ENCODE data around the gene AWAT2.

The AWAT2 gene

DNA sequence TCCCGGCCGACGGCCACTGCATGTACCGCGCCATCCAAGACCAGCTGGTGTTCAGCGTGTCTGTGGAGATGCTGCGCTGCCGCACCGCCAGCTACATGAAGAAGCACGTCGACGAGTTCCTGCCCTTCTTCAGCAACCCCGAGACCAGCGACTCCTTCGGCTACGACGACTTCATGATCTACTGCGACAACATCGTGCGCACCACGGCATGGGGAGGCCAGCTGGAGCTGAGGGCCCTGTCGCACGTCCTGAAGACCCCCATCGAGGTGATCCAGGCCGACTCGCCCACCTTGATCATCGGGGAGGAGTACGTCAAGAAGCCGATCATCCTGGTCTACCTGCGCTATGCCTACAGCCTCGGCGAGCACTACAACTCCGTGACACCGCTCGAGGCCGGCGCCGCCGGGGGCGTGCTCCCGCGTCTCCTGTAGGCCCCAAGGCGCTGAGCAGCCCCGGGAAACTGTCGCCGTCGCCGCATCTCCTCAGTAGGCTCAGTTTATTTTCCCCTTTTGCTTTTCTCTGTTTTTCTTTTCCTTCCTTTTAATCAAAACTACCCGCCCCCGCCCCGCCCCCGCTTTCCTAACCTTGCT lies 13.3 kb upstream of the AWAT2 start:
- Histone ChIP-seq H3K36me3 (ENCODE audit: insufficient read depth, low read length) (no peaks in the 10 kb centered on the region), H3K27me3 (ENCODE audit: control insufficient read depth, insufficient read depth, low read length) (no peaks in the 10 kb centered on the region), H3K4me1 (ENCODE audit: control insufficient read depth, insufficient read depth, low read length) (no peaks in the 10 kb centered on the region), H3K4me2 (ENCODE audit: low read length) (no peak overlapping the region), H3K9me3 (replicated peaks; ENCODE audit: low read length) (peaks cover 8% of the 10 kb centered on the region), H3K4me3 (ENCODE audit: low read length) (no peak overlapping the region), H3K9ac (ENCODE audit: low read depth, low read length) (no peak overlapping the region)

DNA sequence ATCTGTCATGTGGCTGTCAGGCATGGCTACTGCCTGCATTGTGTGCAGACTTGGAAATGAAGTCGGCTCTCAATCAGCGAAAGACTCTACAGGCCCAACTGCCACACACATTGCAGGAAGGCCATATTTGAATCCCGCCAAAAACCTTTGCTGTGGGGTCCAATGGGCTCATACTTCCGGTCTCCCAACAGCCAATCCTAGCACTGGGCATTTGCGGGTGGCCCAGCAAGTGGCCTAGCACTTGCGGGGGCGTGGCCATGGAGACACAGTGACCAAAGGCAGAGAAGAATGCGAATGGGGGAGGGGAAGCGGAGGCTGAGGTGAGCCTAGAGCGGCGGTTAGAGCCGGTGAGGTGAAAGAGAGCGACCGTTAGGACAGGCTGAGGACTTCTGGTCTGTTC lies 12.3 kb upstream of the AWAT2 start, which contains the start of gene OTUD6A:
Gene OTUD6A, plus strand, starts transcription at position 382 of the 400 bp plus-strand sequence. CDS start 68 bp downstream, outside the sequence.
- no peak within 1 kb of the TSS for H3K4me3 ChIP-seq (ENCODE audit: low read length)
- no peaks in the 10 kb centered on the region for H3K27me3 ChIP-seq (ENCODE audit: control insufficient read depth, insufficient read depth, low read length)
- H3K4me2 ChIP-seq (ENCODE audit: low read length): no peak within 1 kb of the TSS
- H3K9me3 ChIP-seq (replicated peaks; ENCODE audit: low read length): peaks cover 8% of the 10 kb centered on the region
- H3K4me1 ChIP-seq (ENCODE audit: control insufficient read depth, insufficient read depth, low read length): no peaks in the 10 kb centered on the region
- no peaks in the 10 kb centered on the region for H3K36me3 ChIP-seq (ENCODE audit: insufficient read depth, low read length)
- H3K9ac ChIP-seq (ENCODE audit: low read depth, low read length): no peak within 1 kb of the TSS

DNA sequence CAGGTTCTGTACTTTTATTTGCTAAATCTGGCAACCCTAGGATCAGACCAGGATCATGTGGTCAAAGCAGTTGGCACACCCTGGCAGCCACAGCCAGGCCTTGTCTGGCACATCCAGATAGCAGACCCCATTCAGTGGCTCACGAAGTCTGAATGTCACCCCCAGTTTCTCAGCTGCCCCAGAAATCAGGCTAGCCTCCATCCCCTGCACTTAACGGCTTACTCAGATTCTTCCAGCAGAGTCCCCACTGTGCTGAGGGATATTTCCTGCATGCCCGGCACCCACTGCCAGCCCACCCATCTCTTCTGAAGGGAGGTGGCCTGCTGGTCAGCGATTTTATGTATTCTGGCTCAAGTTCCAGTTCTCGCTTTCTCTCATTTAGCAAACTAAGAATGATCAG lies 4.7 kb upstream of the AWAT2 start:
- Histone ChIP-seq H3K4me1 (ENCODE audit: control insufficient read depth, insufficient read depth, low read length) (no peaks in the 10 kb centered on the region), H3K4me3 (ENCODE audit: low read length) (no peak overlapping the region), H3K4me2 (ENCODE audit: low read length) (no peak overlapping the region), H3K36me3 (ENCODE audit: insufficient read depth, low read length) (no peaks in the 10 kb centered on the region), H3K27me3 (ENCODE audit: control insufficient read depth, insufficient read depth, low read length) (no peaks in the 10 kb centered on the region), H3K9ac (ENCODE audit: low read depth, low read length) (no peak overlapping the region), H3K9me3 (replicated peaks; ENCODE audit: low read length) (no peaks in the 10 kb centered on the region)

- Histone ChIP-seq H3K36me3 (ENCODE audit: insufficient read depth, low read length) (no peaks in the 10 kb centered on the region), H3K4me2 (ENCODE audit: low read length) (no peak overlapping the region), H3K27me3 (ENCODE audit: control insufficient read depth, insufficient read depth, low read length) (no peaks in the 10 kb centered on the region), H3K9ac (ENCODE audit: low read depth, low read length) (no peak overlapping the region), H3K4me3 (ENCODE audit: low read length) (no peak overlapping the region), H3K9me3 (replicated peaks; ENCODE audit: low read length) (no peaks in the 10 kb centered on the region), H3K4me1 (ENCODE audit: control insufficient read depth, insufficient read depth, low read length) (no peaks in the 10 kb centered on the region)
These were observed 3.3 kb upstream of the AWAT2 start for GRCh38 chrX:70052895-70053615.

DNA sequence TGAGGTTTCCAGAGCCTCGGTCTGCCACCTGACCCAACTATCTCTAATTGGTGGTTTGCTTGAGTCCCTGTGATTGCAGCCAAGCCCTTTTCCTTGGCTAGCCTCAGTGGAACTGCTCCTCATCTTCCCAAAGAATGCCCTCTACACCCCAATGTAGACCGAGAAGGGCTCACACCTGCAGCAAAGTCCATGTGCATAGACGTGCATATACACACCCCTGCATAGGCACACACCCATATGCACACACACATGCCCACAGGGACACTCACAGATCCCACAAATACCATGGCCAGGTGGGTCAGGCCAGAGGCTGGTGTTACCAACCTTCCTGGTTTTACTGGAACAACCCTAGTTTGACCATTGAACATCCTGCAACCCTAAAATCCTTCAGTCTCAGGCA lies 332 bp downstream of the AWAT2 start:
- Histone ChIP-seq H3K9me3 (replicated peaks; ENCODE audit: low read length) (no peaks in the 10 kb centered on the region), H3K4me2 (ENCODE audit: low read length) (no peak overlapping the region), H3K4me3 (ENCODE audit: low read length) (no peak overlapping the region), H3K36me3 (ENCODE audit: insufficient read depth, low read length) (no peaks in the 10 kb centered on the region), H3K27me3 (ENCODE audit: control insufficient read depth, insufficient read depth, low read length) (no peaks in the 10 kb centered on the region), H3K9ac (ENCODE audit: low read depth, low read length) (no peak overlapping the region), H3K4me1 (ENCODE audit: control insufficient read depth, insufficient read depth, low read length) (peaks cover 21% of the 10 kb centered on the region)

DNA sequence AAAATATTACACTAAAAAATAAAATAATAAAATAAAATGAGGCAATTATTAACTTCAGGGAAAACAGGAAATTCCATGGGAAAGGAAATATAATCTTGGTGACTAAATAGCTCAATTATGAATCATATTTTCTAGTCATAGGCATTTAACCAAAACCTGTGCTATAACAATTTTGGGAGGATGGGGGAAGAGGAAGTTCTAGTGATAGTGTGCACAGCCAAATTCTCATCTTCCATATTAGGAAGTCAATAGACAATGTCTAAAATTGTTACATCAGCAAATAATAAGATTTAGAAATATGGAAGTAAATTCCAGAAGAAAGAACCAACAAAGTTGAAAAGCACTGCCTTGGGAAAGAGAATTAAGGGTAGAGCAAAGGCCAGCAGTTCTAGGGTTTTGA lies 2.8 kb downstream of the AWAT2 start:
- Histone ChIP-seq H3K9ac (ENCODE audit: low read depth, low read length) (peak overlapping the region; percentile 36), H3K4me3 (ENCODE audit: low read length) (no peak overlapping the region), H3K36me3 (ENCODE audit: insufficient read depth, low read length) (no peaks in the 10 kb centered on the region), H3K27me3 (ENCODE audit: control insufficient read depth, insufficient read depth, low read length) (no peaks in the 10 kb centered on the region), H3K4me2 (ENCODE audit: low read length) (no peak overlapping the region), H3K4me1 (ENCODE audit: control insufficient read depth, insufficient read depth, low read length) (peaks cover 23% of the 10 kb centered on the region), H3K9me3 (replicated peaks; ENCODE audit: low read length) (no peaks in the 10 kb centered on the region)

- no peak overlapping the region for H3K4me3 ChIP-seq (ENCODE audit: low read length)
- H3K9ac ChIP-seq (ENCODE audit: low read depth, low read length): no peak overlapping the region
- peaks cover 23% of the 10 kb centered on the region for H3K4me1 ChIP-seq (ENCODE audit: control insufficient read depth, insufficient read depth, low read length)
These were observed 5.0 kb downstream of the AWAT2 start for GRCh38 chrX:70044541-70045245.

DNA sequence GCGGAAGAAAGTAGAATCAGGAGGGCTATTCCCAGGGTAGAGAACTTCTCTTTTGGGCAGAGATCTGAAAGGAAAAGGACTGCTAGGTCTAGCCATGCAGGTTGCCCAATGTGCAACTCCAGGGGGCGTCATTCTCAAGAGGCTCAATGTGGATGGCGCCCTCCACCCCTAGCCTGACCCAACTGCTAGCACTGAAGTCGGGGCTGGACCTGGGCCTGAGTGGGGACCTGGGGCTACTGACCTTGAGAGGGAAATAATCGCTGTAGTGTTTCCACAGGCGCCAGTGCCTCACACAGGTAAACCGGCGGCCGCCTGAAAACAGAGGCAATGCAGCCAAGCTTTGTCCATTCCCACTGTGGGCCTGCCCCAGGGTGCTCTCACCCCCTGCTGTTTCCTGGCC lies 6.1 kb downstream of the AWAT2 start:
- Histone ChIP-seq H3K9me3 (replicated peaks; ENCODE audit: low read length) (no peaks in the 10 kb centered on the region), H3K9ac (ENCODE audit: low read depth, low read length) (no peak overlapping the region), H3K36me3 (ENCODE audit: insufficient read depth, low read length) (no peaks in the 10 kb centered on the region), H3K4me1 (ENCODE audit: control insufficient read depth, insufficient read depth, low read length) (peaks cover 23% of the 10 kb centered on the region), H3K27me3 (ENCODE audit: control insufficient read depth, insufficient read depth, low read length) (no peaks in the 10 kb centered on the region), H3K4me3 (ENCODE audit: low read length) (no peak overlapping the region), H3K4me2 (ENCODE audit: low read length) (no peak overlapping the region)

More at GRCh38 chrX:70044541-70045245, 5.0 kb downstream of the AWAT2 start:
- Histone ChIP-seq H3K9me3 (replicated peaks; ENCODE audit: low read length) (no peaks in the 10 kb centered on the region), H3K27me3 (ENCODE audit: control insufficient read depth, insufficient read depth, low read length) (no peaks in the 10 kb centered on the region), H3K4me2 (ENCODE audit: low read length) (no peak overlapping the region), H3K36me3 (ENCODE audit: insufficient read depth, low read length) (no peaks in the 10 kb centered on the region)

GRCh38 chrX:70042399-70043371 lies 7.1 kb downstream of the AWAT2 start:
- no peaks in the 10 kb centered on the region for H3K36me3 ChIP-seq (ENCODE audit: insufficient read depth, low read length)
- no peak overlapping the region for H3K4me3 ChIP-seq (ENCODE audit: low read length)
- H3K9me3 ChIP-seq (replicated peaks; ENCODE audit: low read length): no peaks in the 10 kb centered on the region
- H3K4me1 ChIP-seq (ENCODE audit: control insufficient read depth, insufficient read depth, low read length): peaks cover 21% of the 10 kb centered on the region
- no peak overlapping the region for H3K9ac ChIP-seq (ENCODE audit: low read depth, low read length)
- H3K4me2 ChIP-seq (ENCODE audit: low read length): no peak overlapping the region
- no peaks in the 10 kb centered on the region for H3K27me3 ChIP-seq (ENCODE audit: control insufficient read depth, insufficient read depth, low read length)

GRCh38 chrX:70041993-70042392 lies 7.7 kb downstream of the AWAT2 start:
- Histone ChIP-seq H3K4me2 (ENCODE audit: low read length) (no peak overlapping the region), H3K4me1 (ENCODE audit: control insufficient read depth, insufficient read depth, low read length) (peaks cover 14% of the 10 kb centered on the region), H3K27me3 (ENCODE audit: control insufficient read depth, insufficient read depth, low read length) (no peaks in the 10 kb centered on the region), H3K9ac (ENCODE audit: low read depth, low read length) (no peak overlapping the region), H3K36me3 (ENCODE audit: insufficient read depth, low read length) (no peaks in the 10 kb centered on the region), H3K9me3 (replicated peaks; ENCODE audit: low read length) (no peaks in the 10 kb centered on the region), H3K4me3 (ENCODE audit: low read length) (no peak overlapping the region)

- Histone ChIP-seq H3K4me3 (ENCODE audit: low read length) (no peak overlapping the region), H3K4me1 (ENCODE audit: control insufficient read depth, insufficient read depth, low read length) (peaks cover 5% of the 10 kb centered on the region), H3K36me3 (ENCODE audit: insufficient read depth, low read length) (no peaks in the 10 kb centered on the region), H3K27me3 (ENCODE audit: control insufficient read depth, insufficient read depth, low read length) (no peaks in the 10 kb centered on the region), H3K9me3 (replicated peaks; ENCODE audit: low read length) (no peaks in the 10 kb centered on the region), H3K4me2 (ENCODE audit: low read length) (no peak overlapping the region), H3K9ac (ENCODE audit: low read depth, low read length) (no peak overlapping the region)
These were observed 10.0 kb downstream of the AWAT2 start for GRCh38 chrX:70039758-70040157.
